T-helper 2 cell (primary cell): Measurements from ENCODE around the gene IDH3G.
"Not testable (repeated sequence)": the region's sequence is repeated elsewhere in the genome, so short reads cannot be mapped to it uniquely, and the experiment has no call there.

Experiments used
- DNase-seq, 5 experiments: peaks; one replicate each; pipeline versions ENCODE4 v3.0.0 to v3.0.0-alpha.2; 2012 to 2022

IDH3G gene

DNA sequence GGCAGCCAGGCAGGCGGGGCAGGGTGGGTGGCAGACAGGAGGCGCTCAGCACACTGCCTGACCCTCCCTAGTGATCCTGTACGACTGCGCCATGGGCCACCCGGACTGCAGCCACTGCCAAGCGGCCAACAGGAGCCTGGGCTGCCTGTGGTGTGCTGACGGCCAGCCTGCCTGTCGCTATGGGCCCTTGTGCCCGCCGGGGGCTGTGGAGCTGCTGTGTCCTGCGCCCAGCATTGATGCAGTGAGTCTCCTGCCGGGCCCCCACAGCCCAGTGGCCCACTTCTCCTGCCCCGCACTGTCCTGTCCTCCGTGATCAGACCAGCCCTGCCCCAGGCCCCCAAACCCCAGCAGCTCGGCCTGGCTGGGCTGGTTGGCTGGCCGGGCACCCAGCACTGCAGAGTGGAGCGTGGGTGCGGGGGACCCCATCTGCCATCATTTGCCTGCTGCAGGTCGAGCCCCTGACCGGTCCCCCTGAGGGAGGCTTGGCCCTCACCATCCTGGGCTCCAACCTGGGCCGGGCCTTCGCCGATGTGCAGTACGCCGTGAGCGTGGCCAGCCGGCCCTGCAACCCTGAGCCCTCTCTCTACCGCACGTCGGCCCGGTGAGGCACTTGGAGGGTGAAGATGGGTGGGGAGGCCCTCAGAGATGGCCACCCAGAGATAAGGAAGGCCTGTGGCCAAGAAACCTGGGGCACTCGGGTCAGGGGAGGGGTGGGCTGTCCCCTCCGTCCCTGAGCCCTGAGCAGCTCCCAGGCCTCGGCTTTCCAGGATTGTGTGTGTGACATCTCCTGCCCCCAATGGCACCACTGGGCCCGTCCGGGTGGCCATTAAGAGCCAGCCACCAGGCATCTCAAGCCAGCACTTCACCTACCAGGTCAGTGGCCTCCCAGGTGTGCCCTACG lies 22.5 kb downstream of the IDH3G start:
- no peak for DNase-seq

DNA sequence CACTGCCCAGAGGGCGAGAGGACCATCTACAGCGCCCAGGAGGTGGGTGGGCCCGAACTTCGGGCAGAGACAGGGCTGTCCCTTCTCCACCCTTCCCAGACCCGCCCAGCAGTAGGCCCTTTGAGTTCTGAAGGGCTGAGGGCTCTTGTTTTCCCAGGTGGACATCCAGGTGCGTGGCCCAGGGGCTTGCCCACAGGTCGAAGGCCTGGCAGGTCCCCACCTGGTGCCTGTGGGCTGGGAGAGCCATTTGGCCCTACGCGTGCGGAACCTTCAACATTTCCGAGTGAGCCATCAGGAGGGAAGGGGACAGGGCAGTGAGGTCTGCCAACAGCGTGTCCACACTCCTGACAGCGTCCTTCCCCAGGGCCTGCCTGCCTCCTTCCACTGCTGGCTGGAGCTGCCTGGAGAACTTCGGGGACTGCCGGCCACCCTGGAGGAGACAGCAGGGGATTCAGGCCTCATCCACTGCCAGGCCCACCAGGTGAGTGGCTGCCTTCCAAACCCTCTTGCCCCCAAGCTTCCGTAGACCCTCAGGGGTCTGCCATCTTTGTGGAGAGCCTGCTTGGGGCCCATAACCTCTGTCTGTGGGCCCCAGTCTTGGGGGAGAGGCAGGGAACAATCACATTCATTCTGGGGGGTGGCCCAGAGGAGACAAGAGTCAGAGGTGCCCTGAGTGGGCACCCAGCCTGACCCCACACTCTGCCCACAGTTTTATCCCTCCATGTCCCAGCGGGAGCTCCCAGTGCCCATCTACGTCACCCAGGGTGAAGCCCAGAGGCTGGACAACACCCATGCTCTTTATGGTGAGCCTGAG lies 23.4 kb downstream of the IDH3G start:
- DNase-seq = no peak

DNA sequence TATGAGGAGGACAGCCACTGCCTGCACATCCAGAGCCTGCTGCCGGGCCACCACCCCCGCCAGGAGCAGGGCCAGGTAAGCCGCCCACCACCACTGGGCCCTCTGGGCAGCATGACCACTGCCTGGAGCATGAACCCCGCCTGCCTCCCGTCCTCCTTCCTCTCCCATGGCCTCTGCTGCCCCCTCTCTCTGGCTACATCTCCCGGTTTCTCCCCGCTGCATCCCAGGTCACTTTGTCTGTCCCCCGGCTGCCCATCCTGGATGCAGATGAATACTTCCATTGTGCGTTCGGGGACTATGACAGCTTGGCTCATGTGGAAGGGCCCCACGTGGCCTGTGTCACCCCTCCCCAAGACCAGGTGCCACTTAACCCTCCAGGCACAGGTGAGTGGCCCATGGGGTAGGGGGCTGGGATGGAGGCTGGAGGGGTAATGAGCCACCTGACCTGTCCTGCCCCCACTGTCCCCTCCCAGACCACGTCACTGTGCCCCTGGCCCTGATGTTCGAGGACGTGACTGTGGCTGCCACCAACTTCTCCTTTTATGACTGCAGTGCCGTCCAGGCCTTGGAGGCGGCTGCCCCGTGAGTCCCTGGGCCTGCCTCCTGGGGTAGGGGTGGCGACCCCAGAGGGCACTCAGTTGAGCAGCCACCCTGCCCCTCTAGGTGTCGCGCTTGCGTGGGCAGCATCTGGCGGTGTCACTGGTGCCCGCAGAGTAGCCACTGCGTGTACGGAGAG lies 24.1 kb downstream of the IDH3G start:
- no peak for DNase-seq

DNA sequence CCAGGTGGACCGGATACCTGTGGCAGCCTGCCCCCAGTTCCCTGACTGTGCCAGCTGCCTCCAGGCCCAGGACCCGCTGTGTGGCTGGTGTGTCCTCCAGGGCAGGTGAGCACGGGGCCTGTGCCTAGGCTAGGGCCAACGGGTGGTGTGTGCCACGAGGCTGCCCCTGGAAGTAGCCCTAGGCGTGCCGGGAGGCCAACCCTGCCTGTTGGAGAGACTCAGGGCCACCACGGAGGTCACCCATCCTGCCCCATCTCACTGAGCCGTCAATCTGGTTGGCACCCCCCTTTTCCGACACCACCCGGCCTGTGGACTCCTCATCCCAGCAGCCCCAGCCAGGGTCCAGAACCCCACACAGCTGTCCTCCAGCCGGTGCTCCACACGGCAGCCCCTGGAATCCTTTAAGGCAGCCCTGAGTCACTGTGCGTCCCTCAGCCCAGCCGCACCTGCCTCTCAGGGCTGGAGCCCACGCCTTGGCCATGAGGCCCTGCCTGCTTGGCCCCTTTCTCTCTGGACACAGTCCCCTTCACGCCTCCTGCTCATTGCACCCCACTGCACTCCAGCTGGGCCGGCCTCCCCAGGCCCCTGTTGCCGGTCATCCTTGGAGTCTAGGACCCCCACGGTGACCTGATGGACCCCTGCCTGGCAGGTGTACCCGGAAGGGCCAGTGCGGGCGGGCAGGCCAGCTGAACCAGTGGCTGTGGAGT lies 24.9 kb downstream of the IDH3G start:
- DNase-seq = no peak

DNA sequence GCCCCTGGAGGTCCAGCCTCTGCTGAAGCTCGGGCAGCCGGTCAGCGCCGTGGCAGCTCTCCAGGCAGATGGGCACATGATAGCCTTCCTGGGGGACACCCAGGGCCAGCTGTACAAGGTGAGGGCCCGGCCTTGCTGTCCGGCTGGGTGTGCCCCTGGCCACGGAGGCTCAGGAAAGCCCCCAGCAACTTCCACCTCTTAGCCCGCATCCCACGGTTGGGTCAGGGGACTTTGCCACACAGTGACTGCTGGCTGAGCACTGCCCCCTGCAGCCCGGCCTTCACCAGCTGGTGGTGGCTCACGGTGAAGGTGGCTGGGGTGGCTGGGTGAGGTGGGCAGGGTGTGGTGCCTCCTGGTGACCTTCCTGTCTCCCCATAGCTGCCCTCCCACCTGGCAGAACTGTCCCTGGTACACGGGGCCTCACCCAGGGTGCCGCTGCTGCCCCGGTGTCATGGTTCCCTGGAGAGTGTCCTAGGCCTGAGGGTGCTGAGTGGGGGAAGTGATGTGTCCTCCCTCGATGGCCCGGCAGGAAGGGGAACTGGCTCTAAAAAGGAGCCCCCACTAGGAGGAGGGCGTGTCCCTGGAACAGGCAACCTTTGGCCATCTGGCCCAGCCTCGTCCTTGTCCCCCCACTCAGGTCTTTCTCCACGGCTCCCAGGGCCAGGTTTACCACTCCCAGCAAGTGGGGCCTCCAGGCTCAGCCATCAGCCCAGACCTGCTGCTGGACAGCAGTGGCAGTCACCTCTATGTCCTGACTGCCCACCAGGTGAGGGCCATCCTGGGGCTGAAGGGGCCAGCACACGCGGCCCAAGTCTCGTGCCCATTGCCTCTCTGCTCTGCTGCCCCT lies 25.6 kb downstream of the IDH3G start:
- no peak for DNase-seq

GRCh38 chrX:153767674-153768055 lies 26.5 kb downstream of the IDH3G start:
- DNase-seq = no peak

DNA sequence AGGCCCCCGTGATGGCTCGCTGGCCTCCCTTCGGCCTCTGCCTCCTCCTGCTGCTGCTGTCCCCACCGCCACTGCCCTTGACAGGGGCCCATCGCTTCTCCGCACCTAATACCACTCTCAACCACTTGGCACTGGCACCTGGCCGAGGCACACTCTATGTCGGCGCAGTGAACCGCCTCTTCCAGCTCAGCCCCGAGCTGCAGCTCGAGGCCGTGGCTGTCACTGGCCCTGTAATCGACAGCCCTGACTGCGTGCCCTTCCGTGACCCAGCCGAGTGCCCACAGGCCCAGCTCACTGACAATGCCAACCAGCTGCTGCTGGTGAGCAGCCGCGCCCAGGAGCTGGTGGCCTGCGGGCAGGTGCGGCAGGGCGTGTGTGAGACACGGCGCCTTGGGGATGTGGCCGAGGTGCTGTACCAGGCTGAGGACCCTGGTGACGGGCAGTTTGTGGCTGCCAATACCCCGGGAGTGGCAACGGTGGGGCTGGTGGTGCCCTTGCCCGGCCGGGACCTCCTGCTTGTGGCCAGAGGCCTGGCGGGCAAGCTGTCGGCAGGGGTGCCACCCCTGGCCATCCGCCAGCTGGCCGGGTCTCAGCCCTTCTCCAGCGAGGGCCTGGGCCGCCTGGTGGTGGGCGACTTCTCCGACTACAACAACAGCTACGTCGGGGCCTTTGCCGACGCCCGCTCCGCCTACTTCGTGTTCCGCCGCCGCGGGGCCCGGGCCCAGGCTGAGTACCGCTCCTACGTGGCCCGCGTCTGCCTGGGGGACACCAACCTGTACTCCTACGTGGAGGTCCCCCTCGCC lies 27.1 kb downstream of the IDH3G start:
- no peak for DNase-seq

- no peak for DNase-seq
These were observed 27.9 kb downstream of the IDH3G start for GRCh38 chrX:153766098-153766817.

DNA sequence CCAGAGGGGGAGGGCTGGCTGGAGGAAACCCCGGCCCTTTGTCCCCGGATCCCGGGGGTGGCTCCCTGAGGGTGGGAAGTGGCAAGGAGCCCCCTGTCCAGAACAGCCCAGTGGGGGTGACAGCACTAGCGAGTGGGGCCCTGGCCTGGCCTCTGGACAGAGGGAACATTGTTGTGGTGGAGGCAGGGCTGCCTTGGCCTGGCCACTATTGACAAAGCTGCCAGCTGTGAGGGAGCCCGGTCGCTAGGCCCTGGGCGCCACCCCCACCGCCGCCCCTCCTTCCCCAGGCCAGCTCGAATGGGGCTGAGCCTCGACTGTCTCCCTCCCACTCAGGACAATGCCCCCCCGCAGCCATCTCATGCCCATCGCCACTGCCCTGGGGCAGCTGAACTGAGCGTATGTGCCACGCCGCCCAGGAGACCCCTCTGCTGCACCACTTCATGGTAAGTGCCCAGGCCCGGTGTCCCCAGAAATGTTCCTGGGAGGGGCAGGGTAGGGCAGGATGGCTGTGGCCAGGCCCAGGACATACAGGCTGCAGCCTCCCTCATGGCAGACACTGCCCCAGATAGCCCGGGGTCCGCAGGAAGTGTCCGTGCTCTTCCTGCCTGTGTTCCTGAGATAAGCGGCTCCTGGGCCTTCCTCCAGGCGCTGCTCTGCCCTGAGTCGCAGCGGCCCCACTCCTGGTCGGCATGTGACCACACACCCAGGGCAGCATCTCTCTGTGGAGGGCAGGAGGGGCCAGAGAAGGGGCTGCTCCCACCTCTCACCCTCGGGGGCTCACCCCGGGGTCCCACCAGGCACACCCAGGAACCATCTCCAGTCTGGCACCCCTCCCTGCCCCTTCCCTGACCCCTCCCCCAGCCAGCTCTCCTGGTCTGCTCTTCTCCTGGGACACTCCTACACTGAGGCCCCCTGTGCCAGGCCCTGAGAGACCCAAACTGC lies 28.8 kb downstream of the IDH3G start:
- DNase-seq = no peak

GRCh38 chrX:153764786-153765137 lies 29.4 kb downstream of the IDH3G start:
- no peak for DNase-seq

DNA sequence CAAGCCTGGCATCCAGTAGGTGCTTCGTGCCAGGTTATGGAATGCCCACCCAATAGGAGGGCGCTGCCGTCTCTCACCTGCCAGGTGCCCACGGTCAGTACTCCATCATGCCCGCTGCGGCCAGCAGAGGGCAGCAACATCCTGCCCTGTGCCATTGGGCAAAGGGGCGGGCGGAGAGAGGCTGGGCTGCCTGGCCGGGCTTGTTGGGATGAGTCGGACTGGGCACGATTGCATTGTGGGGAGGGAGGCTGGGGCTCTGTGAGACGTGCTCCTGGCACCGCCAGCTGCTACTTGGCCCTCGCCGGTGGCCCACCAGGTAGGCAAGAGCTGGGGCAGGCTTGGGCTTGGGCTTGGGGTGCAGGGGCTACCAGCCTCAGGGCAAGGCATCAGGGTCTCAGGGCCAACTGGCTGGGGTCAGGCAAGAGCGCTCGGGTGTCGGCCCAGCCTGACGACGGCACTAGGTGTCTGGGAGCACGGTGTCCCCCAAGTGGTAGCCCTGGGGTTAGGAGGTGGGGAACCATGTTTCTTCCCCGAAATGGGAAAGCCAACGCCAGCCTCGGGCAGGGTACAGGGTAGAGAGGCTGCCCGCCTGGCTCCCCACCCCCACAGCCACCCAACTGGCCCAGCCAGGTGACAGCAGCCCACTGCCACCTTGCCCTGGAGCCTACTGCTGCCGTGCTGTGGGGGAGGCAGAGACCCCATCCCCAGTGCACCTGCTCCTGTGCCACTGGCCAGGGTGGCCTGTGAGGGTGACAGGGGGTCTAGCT lies 30.0 kb downstream of the IDH3G start, which contains the start of gene PLXNB3:
PLXNB3 (plus strand) TSS at position 261 of the 767 bp plus-strand sequence. CDS start 1,287 bp downstream, outside the sequence.
- peak; percentile 46 to 65 (median 60) for DNase-seq

DNA sequence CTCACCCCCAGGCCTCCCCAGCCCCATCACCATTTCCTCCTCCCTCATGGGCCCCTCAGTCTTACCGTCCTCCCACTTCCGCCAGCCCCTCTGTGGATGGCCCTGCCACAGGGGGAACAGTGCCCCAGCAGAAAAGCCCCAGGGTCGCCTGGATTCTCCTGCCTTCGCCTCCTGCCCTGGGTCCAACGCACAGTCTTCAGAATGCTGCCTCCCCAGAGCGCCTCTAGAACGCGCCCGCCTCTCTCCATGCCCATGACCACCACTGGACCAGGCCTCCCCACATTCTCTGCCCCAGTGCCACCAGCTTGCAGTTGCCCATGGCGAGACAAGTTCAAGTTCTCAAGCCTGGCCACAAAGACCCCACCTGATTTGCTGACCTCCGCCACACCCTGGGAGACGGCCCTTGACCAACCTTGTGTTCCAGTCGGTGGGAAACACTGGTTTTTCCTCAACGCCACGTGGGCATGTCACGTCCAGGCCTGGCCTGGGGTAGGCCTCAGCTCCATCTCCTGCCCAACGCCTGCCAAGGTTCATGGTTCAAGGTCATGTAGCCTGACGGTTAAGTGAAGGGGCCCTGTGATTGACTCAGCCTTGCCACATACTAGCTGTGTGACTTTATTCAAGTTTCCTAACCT lies 30.8 kb downstream of the IDH3G start:
- no peak for DNase-seq

DNA sequence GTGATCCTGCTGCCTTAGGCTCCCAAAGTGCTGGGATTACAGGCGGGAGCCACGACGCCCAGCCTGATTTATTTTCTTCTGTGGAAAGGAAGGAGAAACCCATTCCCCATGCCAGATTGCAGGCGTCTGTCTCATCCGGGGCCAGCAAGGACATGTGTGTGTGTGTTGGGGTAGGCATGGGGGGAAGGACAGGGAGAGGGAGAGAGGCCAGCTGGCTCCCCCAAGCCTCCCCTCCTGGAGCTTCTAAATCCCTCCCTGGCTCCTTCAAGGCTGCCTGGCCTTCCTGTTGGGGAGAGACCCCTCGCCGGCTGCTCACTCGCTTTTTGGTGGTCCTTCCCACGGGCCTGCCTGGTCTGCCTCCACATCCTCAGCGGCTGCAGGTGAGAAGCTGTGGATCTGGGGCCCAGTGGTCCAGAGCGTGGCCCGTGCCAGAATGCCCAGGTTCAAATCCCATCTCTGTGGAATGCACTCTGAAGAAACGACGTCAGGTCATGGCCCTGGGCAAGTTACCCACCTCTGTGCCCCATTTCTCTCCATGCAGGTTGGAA lies 31.5 kb downstream of the IDH3G start:
- DNase-seq = no peak

DNA sequence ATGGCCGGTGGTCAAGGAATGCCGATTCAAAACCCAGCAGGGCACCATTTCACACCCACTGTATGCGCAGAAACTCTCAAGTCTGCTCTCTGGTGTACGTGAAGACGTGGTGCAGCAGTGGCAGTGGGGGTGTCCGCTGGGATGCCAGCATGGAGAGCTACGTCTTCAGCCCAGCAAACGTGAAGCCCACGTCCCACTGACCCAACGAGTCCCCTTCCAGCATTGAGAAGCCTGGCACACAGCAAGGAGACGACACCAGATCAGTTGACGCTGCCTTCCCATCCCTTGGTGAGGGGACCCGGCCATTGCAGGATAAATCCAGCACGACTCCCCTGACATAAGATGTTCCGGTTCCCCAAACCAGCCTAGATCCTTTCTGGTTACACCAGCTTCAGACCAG lies 32.3 kb downstream of the IDH3G start:
- DNase-seq = no peak

GRCh38 chrX:153755136-153755535 lies 39.0 kb downstream of the IDH3G start:
- DNase-seq = no peak

DNA sequence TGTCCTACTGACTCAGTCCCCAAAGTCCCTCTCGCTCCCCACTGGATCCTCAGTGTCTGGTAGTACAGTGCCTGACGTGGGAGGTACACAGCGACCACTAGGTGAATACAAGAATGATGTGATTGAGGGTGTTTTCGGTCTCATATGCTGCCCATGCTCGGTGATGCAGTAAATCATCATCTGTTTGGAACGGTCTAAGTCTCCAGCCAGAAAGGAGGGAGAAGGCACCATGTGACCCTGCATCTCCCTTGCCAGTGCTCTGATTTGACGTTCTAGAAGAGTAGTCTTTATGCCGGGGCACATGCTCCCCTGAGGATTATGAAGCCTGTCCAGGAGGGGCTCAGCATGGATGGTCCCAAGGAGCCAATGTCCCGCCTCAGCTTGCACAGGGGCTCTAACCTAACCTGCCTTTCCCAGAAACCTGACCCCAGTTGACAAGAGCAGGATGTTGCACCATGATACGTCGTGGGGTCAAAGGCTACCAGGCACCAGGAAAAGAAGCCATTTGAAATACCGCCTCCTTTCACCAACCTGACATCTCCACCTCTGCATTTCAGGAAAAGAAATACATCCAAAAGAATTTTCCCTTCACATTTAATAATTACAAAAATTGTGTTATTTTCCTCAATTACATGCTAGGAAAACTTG lies 43.9 kb downstream of the IDH3G start:
- no peak for DNase-seq

DNA sequence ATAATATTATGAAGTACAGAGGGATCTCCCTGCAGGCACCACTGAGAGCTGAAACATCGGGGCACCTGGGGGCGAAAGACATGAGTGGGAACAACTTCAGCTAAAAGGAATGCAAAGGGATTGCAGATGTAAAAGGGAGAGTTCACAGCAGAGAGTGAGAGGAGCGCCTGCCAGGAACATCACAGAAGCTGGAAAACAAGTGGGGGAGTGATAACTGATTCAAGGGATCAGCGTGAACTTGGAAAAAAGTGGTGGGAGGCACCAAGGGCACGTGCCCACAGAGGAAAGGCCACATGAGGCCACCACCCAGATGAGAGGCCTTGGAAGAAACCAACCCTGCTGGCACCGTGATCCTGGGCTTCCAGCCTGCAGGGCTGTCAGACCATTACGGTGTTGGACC lies 45.2 kb downstream of the IDH3G start:
- DNase-seq = not testable (repeated sequence)
